Measurements from ENCODE around the gene MTFR1L.

Gene MTFR1L

DNA sequence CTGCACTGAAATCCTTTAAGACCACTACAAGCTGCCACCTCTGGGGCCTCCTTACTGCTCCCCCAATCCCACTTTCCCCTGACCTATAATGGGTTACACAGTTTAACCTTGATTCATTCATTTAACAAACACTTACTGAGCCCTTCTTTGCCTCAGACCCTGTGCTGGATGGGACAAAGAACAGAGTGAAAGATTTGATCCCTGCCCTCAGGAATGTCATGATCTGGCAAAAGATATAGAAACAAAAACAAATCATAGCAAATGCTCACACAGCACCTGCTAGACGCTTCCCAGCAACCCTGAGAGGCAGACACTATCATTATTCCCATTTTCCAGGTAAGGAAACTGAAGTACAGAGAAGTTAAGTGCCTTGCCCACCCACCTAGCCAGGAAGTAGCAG is 46.5 kb downstream of the MTFR1L start:
- TF ChIP-seq, protein P1, sequence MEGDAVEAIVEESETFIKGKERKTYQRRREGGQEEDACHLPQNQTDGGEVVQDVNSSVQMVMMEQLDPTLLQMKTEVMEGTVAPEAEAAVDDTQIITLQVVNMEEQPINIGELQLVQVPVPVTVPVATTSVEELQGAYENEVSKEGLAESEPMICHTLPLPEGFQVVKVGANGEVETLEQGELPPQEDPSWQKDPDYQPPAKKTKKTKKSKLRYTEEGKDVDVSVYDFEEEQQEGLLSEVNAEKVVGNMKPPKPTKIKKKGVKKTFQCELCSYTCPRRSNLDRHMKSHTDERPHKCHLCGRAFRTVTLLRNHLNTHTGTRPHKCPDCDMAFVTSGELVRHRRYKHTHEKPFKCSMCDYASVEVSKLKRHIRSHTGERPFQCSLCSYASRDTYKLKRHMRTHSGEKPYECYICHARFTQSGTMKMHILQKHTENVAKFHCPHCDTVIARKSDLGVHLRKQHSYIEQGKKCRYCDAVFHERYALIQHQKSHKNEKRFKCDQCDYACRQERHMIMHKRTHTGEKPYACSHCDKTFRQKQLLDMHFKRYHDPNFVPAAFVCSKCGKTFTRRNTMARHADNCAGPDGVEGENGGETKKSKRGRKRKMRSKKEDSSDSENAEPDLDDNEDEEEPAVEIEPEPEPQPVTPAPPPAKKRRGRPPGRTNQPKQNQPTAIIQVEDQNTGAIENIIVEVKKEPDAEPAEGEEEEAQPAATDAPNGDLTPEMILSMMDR (IDR thresholded peaks at IDR 0.05; ENCODE audit: low read depth, low read length, missing control alignments), result no peak
- no peak overlapping the region for H3K4me3 ChIP-seq (ENCODE audit: low read depth, low read length)
- no peak for DNase-seq (ENCODE audit: low read depth)

DNA sequence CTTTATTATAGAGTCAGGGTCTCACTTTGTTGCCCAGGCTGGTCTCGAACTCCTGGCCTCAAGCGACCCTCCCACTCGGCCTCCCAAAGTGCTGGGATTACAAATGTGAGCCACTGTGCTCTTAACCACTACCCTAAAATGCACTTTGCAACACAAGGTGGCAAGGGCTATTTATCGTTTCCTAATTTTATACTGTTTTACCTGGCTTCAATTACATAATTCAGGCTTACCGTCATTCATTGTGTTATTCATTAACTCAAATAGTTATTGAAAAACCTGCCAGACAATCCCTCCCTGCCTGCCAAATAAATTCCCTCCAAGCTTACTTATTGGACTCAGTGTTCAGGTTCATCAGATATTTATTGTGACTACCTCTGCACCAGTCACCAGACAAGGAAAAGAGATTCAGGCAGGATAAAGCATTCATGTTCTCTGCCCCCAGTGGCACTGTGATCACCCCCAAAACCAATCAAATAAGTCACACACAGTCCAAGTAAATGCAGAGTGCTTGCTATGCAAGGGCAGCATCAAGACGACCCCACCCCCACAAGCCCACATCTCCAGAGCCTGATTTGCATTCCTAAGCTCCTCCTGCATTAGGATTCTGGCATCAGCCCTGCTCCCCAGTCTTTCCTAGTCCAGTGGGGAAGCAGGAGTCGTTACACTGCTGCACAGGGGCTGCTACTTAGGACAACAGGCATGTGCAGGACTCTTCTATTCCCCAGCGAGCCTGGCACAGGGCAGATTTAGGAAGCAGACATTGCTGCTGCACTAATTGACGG is 47.6 kb downstream of the MTFR1L start:
- no peak for DNase-seq (ENCODE audit: low read depth)
- TF ChIP-seq, protein P1 (IDR thresholded peaks at IDR 0.05; ENCODE audit: low read depth, low read length, missing control alignments), result no peak
- no peak overlapping the region for H3K4me3 ChIP-seq (ENCODE audit: low read depth, low read length)

DNA sequence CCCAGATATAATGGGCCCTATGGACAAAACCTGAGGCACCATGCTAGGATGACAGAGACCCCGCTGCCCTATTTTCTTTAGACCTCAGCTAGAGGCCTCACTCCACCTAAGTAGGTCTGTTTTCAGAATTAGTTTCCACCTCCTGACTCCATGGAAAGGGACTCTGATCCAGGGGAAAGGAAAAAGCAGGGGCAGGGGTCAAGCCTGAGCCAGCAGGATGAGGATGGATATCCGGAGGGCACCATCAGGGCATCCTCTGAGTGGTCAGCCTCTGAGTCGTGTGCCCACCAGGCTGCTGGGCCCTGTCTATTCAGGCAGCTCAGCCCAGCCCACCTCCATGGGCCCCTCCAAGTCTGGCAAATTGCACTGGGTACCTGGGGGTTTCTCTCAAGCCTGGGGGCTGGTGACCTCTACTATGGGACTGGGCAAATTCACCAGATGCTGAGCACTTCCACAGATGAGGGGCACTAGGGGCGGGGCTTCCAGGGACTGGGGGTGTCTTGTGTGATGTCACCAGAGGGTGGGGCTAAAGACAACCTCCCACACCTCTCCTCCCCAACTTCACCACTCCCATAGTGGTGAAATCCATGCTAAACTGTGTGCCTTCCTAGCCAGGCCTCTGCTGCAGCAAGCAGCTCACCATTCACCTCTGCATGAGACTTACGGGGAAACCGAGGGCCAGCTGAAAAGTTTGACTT is 50.3 kb downstream of the MTFR1L start:
- TF ChIP-seq, protein P1 (IDR thresholded peaks at IDR 0.05; ENCODE audit: low read depth, low read length, missing control alignments), result no peak
- no peak overlapping the region for H3K4me3 ChIP-seq (ENCODE audit: low read depth, low read length)
- no peak for DNase-seq (ENCODE audit: low read depth)

DNA sequence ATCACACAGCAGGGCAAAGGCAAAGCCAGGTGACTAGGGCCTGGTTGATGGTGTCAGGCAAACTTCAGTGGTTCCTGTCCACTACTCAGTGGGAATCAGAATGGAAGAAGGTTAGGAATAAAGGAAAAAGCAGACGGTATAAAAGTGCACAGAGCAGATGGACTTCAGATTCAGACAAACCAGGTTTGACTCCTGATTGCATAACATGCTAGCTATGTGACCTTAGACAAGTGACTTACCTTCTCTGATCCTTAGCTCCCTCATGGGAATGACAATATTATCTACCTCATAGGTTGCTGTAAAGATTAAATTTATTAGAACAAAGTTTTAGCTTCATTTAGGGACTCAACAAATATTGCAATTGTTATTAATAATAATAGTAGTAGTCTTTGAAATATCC is 50.9 kb downstream of the MTFR1L start:
- no peak overlapping the region for H3K4me3 ChIP-seq (ENCODE audit: low read depth, low read length)
- no peak for DNase-seq (ENCODE audit: low read depth)
- TF ChIP-seq, protein P1 (IDR thresholded peaks at IDR 0.05; ENCODE audit: low read depth, low read length, missing control alignments), result no peak

DNA sequence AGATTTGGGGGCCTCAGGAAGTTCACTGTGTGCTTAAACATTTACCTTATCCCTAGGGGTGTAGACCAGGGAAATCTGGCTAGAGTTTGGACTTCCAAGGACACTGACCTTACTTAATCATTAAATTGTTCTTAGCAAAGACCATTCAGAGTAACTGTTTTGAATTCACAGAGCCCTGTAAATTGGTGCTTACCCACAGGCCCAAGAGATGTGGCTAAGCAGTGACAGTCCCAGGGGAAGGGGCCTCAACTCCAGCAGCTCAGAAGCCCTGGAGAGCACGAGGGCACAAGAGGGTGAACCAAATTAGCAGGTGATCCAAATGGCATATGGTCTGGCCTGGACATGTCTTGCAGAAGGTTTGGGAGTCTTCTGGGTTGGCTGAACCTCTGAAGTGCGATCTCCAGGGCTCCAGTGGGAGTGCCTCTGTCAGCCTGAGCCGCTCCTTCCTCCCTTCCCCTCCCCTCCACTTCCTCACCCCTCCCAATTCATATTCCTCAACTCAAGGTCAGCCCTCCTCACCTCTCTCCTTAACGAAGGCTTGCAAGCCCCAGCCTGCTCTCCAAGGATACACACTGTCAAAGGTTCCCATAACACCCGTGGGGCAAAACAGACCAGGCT is 51.4 kb downstream of the MTFR1L start:
- TF ChIP-seq, protein P1 (IDR thresholded peaks at IDR 0.05; ENCODE audit: low read depth, low read length, missing control alignments), result no peak
- DNase-seq (ENCODE audit: low read depth), result no peak

DNA sequence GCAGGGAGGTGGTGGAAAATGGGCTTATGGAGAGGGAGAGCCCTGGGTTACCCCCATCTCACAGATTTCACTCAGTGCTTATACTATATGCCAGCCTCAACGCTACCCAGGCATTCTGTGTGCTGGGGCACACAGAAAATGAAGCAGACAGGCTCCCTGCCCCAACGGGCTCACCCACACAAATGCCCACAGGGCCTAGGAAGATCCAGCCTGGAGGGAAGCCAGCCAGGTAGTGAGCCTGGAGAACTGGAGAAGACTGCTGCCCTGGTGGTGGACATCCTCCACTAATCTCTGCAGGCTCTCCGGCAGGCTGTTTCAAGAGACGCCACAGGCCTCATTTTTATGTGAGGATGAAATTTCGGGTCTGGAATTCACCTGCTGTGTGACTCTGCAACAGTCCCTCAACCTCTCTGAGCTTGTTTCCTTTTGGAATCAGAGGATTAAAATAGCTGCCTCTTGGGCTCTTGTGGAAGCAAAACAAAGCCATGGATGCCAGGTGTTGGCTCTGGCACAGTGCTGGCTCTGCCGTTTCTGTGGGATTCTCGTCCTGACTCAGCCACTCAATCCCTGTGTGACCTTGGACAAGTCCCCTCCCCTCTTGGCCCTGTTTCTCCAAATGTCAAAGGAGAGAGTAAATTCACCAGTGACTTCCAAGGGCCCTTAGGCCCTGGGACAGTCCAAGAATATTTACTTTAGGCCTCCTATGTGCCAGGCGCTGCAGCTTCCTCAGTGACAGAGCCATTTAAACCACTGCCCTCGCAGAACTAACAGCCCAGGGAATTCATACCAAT is 52.1 kb downstream of the MTFR1L start:
- no peak for DNase-seq (ENCODE audit: low read depth)
- TF ChIP-seq, protein P1 (IDR thresholded peaks at IDR 0.05; ENCODE audit: low read depth, low read length, missing control alignments), result no peak
- no peak overlapping the region for H3K4me3 ChIP-seq (ENCODE audit: low read depth, low read length)

More for the DNA sequence above, 51.4 kb downstream of the MTFR1L start:
- H3K4me3 ChIP-seq (ENCODE audit: low read depth, low read length), result no peak overlapping the region

All from GM12864 (cell line).